ENCODE measurements around the gene TUG1. TPM values are rescaled to one million over a fixed set of nuclear protein-coding genes. Genes with fewer than 3 reads are reported as not detected.

The TUG1 gene
- total RNA-seq, 4 donors from 2014 or later, result 14.3 to 23.9 (median 15.8) TPM

GRCh38 chr22:30946354-30946753 is 22.7 kb upstream of the TUG1 start:
- Histone ChIP-seq H3K27me3 (no peaks in the 10 kb centered on the region), H3K9me3 (no peaks in the 10 kb centered on the region), H3K4me3 (no peak overlapping the region), H3K27ac (no peak overlapping the region), H3K4me1 (peaks cover 0 to 14% of the 10 kb centered on the region in 2 donors), H3K36me3 (peaks cover 0 to 87% of the 10 kb centered on the region in 2 donors)
- no peak for TF ChIP-seq POLR2A (IDR thresholded peaks at IDR 0.05)
- TF ChIP-seq, protein P1, sequence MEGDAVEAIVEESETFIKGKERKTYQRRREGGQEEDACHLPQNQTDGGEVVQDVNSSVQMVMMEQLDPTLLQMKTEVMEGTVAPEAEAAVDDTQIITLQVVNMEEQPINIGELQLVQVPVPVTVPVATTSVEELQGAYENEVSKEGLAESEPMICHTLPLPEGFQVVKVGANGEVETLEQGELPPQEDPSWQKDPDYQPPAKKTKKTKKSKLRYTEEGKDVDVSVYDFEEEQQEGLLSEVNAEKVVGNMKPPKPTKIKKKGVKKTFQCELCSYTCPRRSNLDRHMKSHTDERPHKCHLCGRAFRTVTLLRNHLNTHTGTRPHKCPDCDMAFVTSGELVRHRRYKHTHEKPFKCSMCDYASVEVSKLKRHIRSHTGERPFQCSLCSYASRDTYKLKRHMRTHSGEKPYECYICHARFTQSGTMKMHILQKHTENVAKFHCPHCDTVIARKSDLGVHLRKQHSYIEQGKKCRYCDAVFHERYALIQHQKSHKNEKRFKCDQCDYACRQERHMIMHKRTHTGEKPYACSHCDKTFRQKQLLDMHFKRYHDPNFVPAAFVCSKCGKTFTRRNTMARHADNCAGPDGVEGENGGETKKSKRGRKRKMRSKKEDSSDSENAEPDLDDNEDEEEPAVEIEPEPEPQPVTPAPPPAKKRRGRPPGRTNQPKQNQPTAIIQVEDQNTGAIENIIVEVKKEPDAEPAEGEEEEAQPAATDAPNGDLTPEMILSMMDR (IDR thresholded peaks at IDR 0.05 in 4 of 5, conservative IDR thresholded peaks at IDR 0.05 in 1 of 5), result no peak
- no peak for ATAC-seq
- intact Hi-C loops (cut with DNase I; ENCODE audit: low total_unique reads) (loop anchor here (5.0 kb wide), 1 partner anchor 201 kb away; no protein-coding TSS in a partner anchor), in situ Hi-C loops (cut with MboI; ENCODE audit: low sequenced_read_pairs in 4 of 4) (loop anchor here in 1 of 4 donors (10.0 kb wide), 1 partner anchor 208 kb away; no protein-coding TSS in a partner anchor)
- no peak for DNase-seq

DNA sequence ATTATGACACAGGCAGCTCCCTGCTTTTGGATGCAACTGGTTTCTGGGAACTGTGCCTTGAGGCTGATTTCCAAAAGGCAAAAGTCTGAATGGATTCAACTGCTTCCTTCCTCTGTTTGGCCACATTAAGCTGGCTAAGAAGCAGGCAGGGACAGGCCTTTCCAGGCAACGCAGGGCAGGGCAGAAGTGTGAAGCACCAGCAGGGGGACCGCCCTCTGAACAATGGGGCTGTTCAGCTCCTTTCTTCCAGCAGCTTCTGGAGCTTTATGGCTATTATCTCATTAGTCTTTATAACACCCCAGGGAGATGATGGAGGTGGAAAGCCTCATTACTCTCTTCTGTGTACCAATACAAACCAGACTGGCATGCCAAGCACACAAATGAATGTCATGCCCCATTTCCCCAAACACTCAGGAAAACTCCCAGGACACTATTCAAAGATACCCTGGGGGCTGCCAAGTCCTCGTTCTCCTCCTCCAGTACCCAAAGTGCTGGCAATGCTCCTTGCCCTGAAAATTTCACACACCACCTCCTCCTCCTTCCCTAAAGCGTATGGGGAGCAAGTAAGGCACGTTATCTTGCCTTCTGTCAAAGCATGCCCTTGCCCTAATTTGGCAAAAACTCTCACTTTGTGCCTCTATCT is 21.8 kb upstream of the TUG1 start:
- DNase-seq, result no peak
- peaks cover 0 to 81% of the 10 kb centered on the region in 2 donors for H3K36me3 ChIP-seq
- no peak overlapping the region for H3K4me3 ChIP-seq
- peaks cover 0 to 14% of the 10 kb centered on the region in 2 donors for H3K4me1 ChIP-seq
- TF ChIP-seq, protein P1 (IDR thresholded peaks at IDR 0.05 in 4 of 5, conservative IDR thresholded peaks at IDR 0.05 in 1 of 5), result no peak
- TF ChIP-seq POLR2A (IDR thresholded peaks at IDR 0.05), result no peak
- intact Hi-C loops (cut with DNase I; ENCODE audit: low total_unique reads) (loop anchor here (1.0 to 5.0 kb wide), 2 partner anchors 137 to 200 kb away; no protein-coding TSS in a partner anchor), in situ Hi-C loops (cut with MboI; ENCODE audit: low sequenced_read_pairs in 4 of 4) (loop anchor here in 1 of 4 donors (10.0 kb wide), 1 partner anchor 208 kb away; no protein-coding TSS in a partner anchor)
- peak overlapping the region in 1 of 4 donors; percentile 39 for H3K27ac ChIP-seq
- no peaks in the 10 kb centered on the region for H3K27me3 ChIP-seq
- ATAC-seq, result no peak
- H3K9me3 ChIP-seq, result no peaks in the 10 kb centered on the region

DNA sequence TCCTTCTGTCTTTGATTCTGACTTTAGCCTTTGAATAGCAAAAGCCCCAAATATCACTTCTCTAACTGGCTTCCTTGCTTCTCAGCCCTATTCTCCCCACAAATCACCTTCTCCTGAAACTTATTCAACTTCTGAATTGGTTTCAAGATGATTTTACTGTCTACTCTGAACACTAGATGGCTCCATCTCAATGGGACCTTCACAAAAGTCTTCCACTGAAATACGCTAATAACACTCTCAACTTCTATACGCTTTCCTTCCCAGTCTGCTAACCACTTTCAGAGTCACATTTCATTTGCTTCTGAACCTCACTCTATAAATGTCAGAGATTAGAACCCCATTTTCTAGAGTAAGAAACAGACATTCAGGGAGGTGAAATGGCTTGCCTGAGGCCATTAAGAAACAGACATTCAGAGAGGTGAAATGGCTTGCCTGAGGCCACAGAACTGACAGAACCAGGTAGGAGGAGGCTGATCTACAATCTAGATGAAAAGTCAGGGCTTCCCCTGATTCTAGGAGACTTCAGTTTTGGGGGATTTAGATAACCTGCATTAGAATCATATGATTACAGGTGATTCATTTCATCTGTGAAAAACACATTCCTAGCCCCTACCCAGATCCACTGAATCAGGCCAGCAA is 21.1 kb upstream of the TUG1 start:
- in situ Hi-C loops (cut with MboI; ENCODE audit: low sequenced_read_pairs in 4 of 4) (loop anchor here in 1 of 4 donors (10.0 kb wide), 1 partner anchor 207 kb away; no protein-coding TSS in a partner anchor), intact Hi-C loops (cut with DNase I; ENCODE audit: low total_unique reads) (loop anchor here (1.0 to 5.0 kb wide), 2 partner anchors 136 to 199 kb away; no protein-coding TSS in a partner anchor)

DNA sequence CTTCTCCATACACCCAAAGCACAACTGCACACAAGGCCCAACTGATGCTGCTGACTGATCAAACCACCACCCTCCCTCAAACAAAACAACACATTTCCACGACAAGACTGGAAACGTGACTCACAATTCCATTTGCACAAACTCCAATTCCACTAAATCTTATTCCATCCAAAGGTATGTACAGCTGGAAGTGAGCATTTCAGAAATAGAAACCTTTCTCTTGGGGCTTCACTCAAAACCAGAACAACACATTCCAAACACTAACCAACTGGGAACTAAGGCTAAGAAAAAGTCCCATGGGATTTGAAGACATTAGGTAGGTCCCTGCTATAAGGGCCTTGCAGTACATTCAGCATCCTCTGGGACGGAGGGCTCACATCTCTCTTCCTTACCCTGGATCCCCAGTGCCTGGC is 20.1 kb upstream of the TUG1 start:
- Histone ChIP-seq H3K4me3 (no peak overlapping the region), H3K4me1 (peaks cover 0 to 14% of the 10 kb centered on the region in 2 donors), H3K27me3 (no peaks in the 10 kb centered on the region), H3K9me3 (no peaks in the 10 kb centered on the region), H3K36me3 (peaks cover 0 to 81% of the 10 kb centered on the region in 2 donors), H3K27ac (no peak overlapping the region)
- TF ChIP-seq POLR2A (IDR thresholded peaks at IDR 0.05), result no peak
- TF ChIP-seq, protein P1 (IDR thresholded peaks at IDR 0.05 in 4 of 5, conservative IDR thresholded peaks at IDR 0.05 in 1 of 5), result no peak
- intact Hi-C loops (cut with DNase I; ENCODE audit: low total_unique reads) (loop anchor here (5.0 kb wide), 1 partner anchor 198 kb away; no protein-coding TSS in a partner anchor), in situ Hi-C loops (cut with MboI; ENCODE audit: low sequenced_read_pairs in 4 of 4) (loop anchor here in 1 of 4 donors (10.0 kb wide), 1 partner anchor 206 kb away; no protein-coding TSS in a partner anchor)
- ATAC-seq (no peak), DNase-seq (no peak)

More for the DNA sequence above, 21.1 kb upstream of the TUG1 start:
- peak overlapping the region in 2 of 4 donors; percentile 39 to 41 for H3K27ac ChIP-seq
- ATAC-seq, result peak; percentile 59 to 71
- H3K4me3 ChIP-seq, result no peak overlapping the region
- no peak for TF ChIP-seq POLR2A (IDR thresholded peaks at IDR 0.05)
- TF ChIP-seq, protein P1 (IDR thresholded peaks at IDR 0.05 in 4 of 5, conservative IDR thresholded peaks at IDR 0.05 in 1 of 5), result peak; percentile 20 to 58 (median 45)
- no peaks in the 10 kb centered on the region for H3K9me3 ChIP-seq
- no peaks in the 10 kb centered on the region for H3K27me3 ChIP-seq
- H3K36me3 ChIP-seq, result peaks cover 0 to 81% of the 10 kb centered on the region in 2 donors
- DNase-seq, result no peak
- H3K4me1 ChIP-seq, result peaks cover 0 to 14% of the 10 kb centered on the region in 2 donors

Measured in gastrocnemius medialis (tissue), 4 donors.